Pons (tissue), 1 donor: ENCODE data around the gene TMEM192.
"Not testable (repeated sequence)": the region's sequence is repeated elsewhere in the genome, so short reads cannot be mapped to it uniquely, and the experiment has no call there.

Experiments used
- DNase-seq: peaks from one replicate; pipeline ENCODE4 v3.0.0-alpha.2; 2016; ENCODE audit warnings: low spot score

TMEM192 gene

DNA sequence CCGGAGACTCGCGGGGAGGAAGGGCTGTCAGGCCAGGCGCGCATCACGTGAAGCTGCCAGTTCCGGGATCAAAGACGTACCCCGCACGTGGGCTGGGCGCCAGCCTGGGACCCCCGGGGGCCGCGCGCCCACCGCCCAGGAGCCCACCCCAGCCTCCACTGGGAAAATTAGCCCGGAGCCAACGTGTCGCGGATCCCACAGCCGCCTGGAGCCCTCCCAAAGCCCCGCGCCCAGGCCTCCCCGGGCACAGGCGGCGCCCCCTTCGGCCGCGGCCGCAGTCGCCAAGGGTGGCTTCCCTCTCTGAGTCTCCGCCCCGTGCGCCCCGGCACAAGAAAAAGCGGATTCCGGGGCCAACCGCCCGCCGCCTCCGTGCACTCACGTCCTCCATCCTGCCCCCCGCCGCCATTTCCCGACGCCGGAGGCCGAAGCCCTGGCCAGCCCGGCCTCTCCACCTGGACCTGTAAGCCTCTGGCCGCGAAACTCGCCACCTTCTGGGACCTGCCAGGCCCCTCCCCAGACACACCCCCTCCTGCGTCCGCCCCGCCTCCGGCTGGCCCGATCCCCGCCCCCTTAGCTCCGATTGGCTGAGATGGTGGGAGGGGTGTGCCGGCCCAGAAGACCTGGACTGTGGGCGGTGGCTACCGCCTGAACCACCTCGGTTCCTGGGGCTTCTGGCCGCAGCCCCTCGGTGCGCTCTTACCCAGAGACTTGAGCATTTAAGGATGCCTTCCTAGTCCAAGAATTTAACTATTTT lies at the start of gene TMEM192:
Gene TMEM192, minus strand, starts transcription at position 493 of the 754 bp plus-strand sequence. Its CDS starts 87 bp downstream, at position 406.
- DNase-seq: peak; percentile 96

DNA sequence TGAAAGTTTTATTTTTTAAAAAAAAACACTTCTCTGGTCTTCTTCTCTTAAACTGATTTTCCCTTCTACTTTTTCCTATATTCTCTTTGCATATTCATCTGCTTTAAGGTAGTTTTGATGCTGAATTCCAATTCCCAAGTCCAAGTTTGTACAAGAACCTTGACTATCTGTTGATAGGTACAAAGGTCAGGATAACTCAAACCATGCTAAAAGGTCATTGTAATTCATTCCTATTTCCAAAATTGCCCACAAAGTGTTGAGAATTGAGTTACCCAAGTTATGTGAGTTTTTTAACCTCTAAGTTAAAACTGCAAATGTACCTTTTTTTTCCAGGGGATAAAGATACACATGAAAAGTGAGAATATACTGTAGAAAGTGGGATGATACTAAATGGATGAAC lies 46.1 kb upstream of the TMEM192 start:
- no peak for DNase-seq

DNA sequence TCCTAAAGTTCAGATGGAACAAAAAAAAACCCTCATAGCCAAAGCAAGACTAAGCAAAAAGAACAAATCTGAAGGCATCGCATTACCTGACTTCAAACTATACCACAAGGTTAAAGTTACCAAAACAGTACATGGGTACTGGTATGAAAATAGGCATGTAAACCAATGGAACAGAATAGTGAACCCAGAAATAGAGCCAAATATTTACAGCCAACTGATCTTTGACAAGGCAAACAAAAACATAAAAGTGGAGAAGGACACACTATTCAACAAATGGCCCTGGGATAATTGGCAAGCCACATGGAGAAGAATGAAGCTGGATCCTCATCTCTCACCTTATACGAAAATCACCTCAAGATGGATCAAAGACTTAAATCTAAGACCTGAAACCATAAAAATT lies 44.2 kb upstream of the TMEM192 start:
- DNase-seq: no peak

DNA sequence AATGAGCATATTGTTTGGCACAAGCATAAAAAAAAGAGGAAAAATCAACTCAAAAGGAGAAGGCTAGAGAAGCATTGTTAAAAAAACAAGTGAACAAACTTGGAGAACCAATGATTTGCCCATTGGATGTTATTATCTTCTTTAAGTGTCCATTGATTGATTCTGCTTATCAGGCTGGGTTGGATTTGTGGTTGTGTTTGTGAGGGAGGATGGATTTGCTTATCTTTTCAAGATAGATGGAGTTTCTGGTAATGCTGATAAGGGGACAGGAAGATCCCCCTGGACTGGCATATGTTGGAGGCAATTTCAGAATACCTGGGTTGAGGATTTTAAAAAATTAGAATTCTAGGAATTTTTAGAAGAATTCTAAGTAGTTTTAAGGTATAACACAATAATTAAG lies 41.8 kb upstream of the TMEM192 start:
- DNase-seq: no peak

DNA sequence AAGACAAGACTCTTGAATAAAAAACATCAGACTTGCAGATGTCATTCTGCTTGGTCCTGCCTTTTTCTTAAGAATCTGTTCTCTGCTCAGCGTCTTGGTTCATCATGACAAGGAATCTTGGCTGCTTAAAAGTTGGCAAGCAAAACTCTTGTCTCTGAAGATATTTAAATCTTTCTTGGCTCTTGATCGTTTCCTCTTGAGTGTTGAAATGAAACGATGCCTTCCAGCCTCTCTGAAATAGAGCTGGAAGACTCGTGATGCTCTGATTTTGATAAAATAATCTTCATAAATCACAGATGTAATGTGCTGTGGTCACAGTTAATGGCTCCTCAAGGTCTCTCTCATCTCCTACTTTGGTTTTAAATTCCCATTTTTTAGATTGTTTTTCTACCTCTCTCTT lies 39.9 kb upstream of the TMEM192 start:
- no peak for DNase-seq

DNA sequence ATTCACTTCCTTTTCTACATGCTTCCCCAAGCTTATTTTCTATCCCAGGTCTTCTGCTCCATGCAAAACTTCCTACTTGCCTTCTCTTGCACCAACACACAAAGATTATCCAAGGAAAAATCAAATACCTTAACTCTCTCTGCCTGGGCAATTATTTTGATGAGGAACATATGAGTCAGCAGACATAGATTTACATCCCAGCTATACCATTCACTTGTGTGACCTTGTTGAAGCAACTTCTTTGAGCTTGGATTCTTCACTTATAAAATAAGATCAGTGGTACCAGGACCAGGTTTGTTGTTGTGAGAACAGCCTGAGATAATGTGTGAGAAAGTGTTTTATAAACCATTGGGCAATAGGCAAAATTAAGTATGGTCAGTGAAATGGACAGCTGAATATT lies 39.1 kb upstream of the TMEM192 start:
- no peak for DNase-seq

DNA sequence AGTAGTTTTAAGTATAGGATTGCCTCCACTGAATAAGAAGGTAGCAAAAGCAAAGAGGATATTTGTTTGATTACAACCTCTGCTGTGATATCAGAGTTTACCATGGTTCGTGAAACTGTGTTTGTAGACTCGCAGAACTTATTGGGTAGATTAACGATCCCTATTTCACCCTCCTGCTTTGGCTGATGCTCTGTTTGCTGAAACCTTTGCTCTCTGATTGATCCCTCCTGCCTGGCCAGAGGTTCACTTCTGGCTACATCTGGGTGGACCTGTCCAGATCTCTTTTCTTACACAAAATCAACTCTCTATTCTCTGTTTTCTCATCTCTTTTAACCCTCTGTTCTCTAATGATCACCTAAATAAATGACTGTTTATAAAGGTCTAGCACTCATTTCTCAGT lies 37.9 kb upstream of the TMEM192 start:
- no peak for DNase-seq

DNA sequence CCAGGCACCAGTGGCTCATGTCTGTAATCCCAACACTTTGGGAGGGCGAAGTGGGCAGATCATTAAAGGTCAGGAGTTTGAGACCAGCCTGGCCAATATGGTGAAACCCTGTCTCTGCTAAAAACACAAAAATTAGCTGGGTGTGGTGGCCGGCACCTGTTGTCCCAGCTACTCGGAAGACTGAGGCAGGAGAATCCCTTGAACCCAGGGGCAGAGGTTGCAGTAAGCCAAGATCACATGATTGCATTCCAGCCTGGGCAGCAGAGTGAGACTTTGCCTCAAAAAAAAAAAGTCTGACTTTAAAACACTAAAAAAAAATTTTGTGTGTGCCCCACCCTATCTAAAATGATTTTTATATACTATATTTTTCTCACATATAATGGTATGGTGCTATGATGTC lies 26.2 kb upstream of the TMEM192 start:
- no peak for DNase-seq

DNA sequence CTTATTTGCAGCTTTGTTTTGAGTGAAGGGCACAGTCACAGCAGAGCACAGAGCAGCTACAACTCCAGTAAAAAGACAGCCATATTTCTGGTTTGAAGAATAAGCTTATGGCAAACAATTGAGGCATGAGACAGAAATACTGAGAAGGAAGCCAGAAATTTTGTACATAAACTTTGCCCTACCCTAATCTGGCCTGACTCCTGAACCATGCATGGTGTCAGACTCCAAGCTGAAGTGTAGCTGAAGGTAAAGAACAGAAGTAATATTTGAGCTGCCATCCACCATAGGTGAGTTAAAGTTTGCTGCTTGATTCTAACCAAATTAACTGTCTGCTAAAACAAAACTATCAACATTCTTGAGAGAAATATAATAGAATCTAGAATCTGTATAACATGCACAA lies 24.5 kb upstream of the TMEM192 start:
- no peak for DNase-seq

DNA sequence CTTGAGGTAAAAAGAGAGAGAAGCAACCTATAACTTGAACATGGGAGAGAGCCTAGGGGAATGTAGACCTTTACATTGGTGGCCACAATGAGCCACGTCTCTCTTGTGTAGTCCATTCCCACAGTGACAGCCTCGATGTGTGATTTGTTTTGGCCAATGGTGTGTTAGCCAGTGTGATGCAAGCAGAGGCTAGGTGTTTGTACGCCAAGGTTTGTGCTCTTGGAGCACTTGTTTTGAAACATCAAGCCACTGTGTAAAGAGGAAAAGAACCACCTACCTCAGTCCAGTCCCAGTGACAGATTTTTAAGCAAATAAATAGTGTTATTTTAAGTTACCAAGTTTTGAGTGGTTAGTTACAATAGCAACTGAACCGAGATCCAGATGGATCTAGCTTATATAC lies 23.9 kb upstream of the TMEM192 start:
- no peak for DNase-seq

DNA sequence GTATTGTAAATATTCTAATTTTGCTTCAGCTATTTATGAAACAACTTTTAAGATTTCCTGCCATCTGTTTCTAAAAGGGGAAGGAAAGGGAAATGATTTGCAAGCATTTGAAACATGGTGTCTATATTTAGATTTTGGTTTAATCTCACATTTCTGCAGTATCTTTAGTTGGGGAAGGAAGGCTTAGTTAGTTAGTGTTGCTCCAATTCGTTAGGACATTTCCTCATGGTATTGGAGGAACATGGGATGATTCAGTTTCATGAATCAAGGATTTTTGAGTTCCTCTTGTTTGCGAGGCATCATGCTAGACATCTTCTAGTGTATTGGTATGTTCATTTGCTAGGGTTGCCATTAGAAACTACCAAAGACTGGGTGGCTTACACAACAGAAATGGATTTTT lies 20.5 kb upstream of the TMEM192 start:
- no peak for DNase-seq

DNA sequence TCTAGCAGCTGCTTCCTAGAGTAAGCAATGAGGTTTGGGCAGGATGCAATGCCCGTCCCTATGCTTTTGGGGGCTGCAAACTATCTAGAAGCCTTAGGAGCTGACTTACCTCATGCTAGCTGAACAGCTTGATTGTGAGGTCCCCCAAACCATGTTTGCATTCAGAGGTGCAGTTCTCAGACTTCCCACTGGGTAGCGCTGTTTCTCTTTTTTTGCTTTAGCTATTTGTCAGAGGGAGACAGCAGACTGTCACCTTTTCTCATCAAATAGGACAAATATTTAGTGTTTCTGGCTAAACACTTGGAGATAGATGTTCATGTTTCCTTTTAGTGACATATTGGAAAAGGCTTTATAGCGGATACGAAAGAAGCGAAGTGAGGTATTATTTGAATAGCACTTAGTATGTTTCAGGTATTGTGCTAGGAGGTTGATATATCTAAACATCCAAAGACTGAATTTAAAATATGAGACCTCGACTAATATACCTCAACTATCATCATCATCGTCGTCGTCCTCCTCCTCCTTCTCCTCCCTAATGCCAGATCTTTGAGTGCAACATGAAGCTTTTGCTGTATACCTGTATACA lies 18.7 kb upstream of the TMEM192 start:
- peak; percentile 83 for DNase-seq

DNA sequence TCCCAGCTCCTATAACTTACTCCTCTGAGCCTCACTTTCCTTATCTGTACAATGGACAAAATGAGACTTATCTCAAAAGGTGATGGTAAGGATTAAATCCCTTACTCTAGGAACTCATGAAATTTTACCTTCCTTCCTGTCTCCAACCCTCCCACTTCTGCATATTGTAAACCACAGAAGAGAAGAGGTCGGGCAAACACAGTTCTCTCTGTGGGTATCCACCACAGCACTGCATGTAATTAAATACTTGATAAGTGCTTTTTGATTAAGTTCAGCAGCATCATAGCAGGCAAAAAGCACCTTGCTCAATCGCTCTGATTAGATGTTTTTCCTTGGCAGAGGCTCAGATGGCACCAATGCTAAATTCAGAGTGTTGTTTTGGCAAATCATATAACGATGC lies 17.3 kb upstream of the TMEM192 start:
- no peak for DNase-seq

DNA sequence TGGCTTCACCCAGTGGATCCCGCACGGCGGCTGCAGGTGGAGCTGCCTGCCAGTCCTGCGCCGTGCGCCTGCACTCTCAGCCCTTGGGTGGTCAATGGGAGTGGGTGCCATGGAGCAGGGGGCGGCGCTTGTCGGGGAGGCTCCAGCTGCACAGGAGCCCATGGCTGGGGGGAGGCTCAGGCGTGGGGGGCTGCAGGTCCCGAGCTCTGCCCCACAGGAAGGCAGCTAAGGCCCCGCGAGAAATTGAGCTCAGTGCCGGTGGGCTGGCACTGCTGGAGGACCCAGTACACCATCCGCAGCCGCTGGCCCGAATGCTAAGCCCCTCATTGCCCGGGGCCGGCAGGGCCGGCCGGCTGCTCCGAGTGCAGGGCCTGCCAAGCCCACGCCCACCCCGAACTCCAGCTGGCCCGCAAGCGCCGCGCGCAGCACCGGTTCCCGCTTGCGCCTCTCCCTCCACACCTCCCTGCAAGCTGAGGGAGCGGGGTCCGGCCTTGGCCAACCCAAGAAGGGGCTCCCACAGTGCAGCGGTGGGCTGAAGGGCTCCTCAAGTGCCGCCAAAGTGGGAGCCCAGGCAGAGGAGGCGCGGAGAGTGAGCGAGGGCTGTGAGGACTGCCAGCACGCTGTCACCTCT lies 13.3 kb upstream of the TMEM192 start:
- DNase-seq: not testable (repeated sequence)

DNA sequence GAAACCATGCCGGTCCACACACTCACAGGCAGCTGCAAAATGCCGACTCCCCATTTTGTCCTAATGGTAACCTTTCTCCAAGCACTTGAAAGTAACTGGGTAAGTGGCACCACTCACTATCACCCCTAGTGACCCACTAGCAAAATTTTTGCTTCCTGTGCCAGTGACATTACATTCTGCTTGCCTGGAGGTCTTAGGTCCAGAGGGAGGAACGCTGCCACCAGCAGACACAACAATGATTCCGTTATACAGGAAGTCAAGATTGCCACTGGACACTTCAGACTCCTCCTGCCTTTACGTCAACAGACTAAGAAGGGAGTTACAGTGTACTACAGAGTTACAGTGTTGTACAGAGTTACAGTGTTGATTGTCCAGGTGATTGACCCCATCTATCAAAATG lies 11.8 kb upstream of the TMEM192 start:
- no peak for DNase-seq

DNA sequence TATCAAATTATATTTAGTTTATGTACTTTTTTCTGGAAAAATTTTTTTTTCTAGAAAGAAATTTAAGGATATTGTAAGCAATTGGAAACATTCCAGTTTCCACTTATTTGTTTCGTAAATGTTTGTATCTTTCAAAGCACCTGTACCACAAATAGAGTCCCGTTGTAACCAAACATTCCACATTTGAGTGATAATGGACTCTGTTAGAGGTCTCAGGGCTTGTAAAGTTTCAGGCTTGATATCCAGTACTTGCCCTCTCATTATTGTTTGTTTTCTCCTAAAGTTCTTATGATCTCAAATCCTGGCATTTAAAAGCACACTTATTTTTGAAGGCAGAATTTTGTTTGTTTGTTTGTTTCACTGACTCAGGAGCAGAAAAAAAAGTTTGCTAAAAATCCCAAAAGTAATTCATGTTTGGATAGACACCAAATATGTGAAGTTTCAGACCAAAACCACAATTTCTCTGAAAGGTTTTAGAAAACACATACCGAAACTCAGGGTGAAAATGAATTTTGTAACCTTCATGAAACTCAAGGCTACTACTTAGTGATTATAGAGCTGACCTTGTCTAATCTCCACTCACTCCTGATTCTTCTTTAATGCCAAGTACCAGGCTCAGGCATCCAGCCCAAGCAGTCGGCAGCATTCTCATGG lies 5.7 kb upstream of the TMEM192 start:
- no peak for DNase-seq

DNA sequence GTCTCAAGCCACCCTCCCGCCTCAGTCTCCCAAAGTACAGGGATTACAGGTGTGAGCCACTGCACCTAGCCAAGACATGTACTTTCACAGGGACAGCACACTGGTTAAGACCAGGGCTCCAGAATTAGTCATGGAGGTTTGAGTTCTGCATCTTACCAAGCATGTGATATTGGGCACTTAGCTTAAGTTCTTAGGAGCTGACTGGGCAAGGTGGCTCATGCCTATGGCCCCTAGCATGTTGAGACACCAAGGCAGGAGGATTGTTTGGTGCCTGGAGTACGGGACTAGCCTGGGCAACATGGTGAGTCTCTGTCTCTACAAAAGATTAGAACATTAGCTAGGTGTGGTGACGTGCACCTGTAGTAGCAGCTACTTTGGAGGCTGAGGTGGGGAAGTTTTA lies 2.6 kb upstream of the TMEM192 start:
- DNase-seq: no peak

DNA sequence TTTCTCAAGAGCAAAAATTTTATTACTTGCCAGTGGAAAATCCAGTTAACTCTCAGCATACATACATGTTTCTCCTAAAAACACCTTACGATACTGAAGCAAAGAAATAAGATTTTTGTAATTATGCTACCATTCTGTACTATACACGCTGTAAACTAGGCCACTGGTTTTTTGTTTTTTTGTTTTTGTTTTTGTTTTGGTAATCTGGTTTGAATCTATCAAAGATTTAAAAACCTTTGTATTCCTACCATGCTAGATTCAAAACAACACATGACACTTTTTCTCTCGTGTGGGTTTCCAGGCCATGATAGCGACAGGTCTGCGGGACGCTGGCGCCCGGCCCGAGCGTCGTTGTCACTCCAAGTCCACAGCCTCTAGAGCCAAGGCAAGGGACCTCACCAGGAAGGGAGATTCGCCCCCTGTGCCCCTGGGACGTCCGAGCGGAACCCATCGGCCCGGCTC lies 723 bp downstream of the TMEM192 start:
- peak; percentile 61 for DNase-seq

DNA sequence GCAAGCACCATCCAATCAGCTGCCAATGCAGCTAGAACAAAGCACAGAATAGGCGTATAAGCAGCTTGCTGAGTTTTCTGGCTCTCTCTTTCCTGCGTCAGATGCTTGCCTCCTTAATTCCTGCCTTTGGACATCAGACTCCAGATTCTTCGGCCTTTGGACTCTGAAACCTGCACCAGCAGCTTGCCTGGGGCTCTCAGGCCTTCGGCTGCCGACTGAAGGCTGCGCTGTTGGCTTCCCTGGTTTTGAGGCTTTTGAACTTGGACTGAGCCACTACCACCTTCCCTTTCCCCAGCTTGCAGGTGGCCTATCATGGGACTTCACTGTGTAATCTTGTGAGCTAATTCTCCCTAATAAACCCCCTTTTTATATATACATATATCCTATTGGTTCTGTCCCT lies 6.1 kb downstream of the TMEM192 start:
- no peak for DNase-seq

DNA sequence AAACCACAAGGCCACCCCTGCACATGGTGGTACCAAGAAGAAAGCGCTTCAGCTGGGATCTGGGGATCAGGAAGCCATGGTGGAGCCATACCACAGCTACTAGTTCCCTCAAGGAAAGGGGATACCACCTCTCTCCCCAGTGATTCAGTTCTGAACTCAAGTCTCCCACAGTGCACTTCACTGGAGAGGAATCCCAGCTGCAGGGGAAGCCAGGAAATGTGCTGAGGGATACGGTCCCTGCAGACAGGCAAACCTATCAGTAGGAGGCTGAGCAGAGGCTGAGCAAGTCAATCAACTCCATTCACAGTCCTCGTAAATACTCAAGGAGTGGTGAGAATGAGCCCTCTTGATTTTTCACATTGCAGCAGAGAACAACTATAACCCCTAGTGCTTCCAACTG lies 11.0 kb downstream of the TMEM192 start:
- no peak for DNase-seq

DNA sequence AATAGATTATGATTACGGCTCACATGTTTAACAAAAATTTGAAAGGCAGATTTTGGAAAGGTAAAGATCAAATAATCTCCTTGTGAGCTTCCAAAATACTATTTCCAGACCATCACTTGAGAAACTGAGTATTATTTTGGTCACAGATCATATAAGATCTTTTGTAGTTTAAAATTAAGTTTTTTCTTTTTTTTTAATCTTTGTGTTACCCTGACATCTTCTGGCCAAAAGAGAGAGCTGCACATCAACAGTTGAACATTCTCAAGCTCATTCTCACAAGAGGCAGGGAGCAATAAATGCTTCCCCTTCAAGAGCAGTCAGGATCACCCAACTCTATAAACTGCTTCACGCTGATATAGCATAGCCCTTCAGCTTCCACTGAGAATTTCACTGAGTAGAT lies 15.9 kb downstream of the TMEM192 start:
- peak; percentile 47 for DNase-seq

DNA sequence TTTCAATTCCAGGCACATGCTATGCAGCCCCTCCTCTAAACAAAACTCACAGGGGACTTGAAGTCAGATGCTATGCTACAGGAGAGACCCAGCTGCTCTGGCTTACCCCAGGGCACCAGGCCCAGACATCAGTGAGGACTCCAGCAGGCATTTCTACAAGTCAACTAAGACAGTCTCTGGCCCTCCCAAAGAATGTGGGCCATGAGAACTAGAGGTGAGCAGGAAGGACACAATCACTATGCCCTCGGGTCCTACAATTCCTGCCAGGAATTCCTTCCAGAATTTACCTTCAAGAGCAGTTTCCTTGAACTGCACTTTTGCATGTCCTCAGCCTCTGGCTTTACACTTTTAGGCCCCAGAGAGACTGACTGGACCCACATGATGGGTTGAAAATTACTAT lies 17.4 kb downstream of the TMEM192 start:
- no peak for DNase-seq

DNA sequence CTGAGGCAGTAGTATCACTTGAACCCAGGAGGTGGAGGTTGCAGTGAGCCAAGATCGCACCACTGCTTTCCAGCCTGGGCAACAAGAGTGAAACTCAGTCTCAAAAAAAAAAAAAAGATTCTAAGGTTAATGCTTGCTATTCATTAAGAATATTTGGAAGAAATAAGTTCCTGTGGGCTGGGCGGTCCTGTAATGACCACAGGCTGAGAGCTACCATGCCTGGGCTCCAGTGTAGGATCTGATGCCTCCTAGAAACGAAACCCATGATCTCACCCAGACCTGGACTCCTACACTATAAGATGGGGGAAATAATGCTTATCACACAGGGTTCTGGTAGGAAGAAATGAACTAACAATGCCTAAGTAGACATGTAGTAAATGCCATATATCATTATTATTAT lies 17.8 kb downstream of the TMEM192 start:
- DNase-seq: no peak
